HG02981 (cell line): ENCODE data around the gene POLRMT.
"Not testable (repeated sequence)": the region's sequence is repeated elsewhere in the genome, so short reads cannot be mapped to it uniquely, and the experiment has no call there.

Experiments used
- ATAC-seq: cut with Tn5 transposase; IDR thresholded peaks from one replicate; pipeline ENCODE4 v1.9.1; 2021; ENCODE audit warnings: mild to moderate bottlenecking, moderate library complexity; ENCODE audit not compliant: unreplicated experiment

Gene POLRMT

GRCh38 chr19:615619-616018, 17.7 kb downstream of the POLRMT start:
- no peak for ATAC-seq

- ATAC-seq = no peak
Observed at GRCh38 chr19:613732-614567, 19.4 kb downstream of the POLRMT start.

- ATAC-seq = no peak
Observed at GRCh38 chr19:612941-613340, 20.4 kb downstream of the POLRMT start.

GRCh38 chr19:611481-611868, 21.9 kb downstream of the POLRMT start:
- no peak for ATAC-seq

GRCh38 chr19:610801-611480, 22.4 kb downstream of the POLRMT start:
- ATAC-seq = no peak

- no peak for ATAC-seq
Observed at GRCh38 chr19:610071-610800, 23.1 kb downstream of the POLRMT start.

- no peak for ATAC-seq
Observed at GRCh38 chr19:609004-609346, 24.4 kb downstream of the POLRMT start.

- no peak for ATAC-seq
Observed at GRCh38 chr19:608155-609003, 25.0 kb downstream of the POLRMT start.

GRCh38 chr19:607301-608154, 25.8 kb downstream of the POLRMT start:
- no peak for ATAC-seq

GRCh38 chr19:605061-605971, 28.0 kb downstream of the POLRMT start:
- not testable (repeated sequence) for ATAC-seq

GRCh38 chr19:604355-604754, 29.0 kb downstream of the POLRMT start:
- ATAC-seq = no peak

- ATAC-seq = not testable (repeated sequence)
Observed at GRCh38 chr19:603779-604178, 29.6 kb downstream of the POLRMT start.

- ATAC-seq = not testable (repeated sequence)
Observed at GRCh38 chr19:603302-603639, 30.1 kb downstream of the POLRMT start.

- no peak for ATAC-seq
Observed at GRCh38 chr19:602391-603301, 30.7 kb downstream of the POLRMT start.

GRCh38 chr19:601790-602189, 31.5 kb downstream of the POLRMT start:
- ATAC-seq = no peak

GRCh38 chr19:601310-601709, 32.0 kb downstream of the POLRMT start:
- ATAC-seq = no peak

- no peak for ATAC-seq
Observed at GRCh38 chr19:597406-598315, 35.7 kb downstream of the POLRMT start.
